ENCODE measurements around the gene CASD1.

DNA sequence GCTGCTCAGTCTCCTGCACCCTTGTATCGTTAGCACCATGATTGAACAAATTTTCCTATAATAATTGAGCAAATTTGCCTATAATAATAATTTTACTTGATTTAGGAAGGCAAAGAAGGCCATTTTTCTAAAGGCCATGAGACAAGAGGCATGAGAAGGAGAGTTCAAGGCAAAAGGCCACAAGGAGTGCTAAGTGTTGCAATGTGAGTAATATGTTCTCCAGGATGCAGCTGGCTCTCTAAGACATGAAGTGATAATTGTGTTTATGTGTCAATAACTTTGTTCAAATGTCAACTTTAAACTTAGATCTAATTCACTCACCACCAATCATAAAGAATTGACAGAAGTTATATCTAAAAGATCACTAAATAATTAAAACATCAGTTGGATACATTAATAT lies 92.6 kb downstream of the CASD1 start:
- TF ChIP-seq, protein P1, sequence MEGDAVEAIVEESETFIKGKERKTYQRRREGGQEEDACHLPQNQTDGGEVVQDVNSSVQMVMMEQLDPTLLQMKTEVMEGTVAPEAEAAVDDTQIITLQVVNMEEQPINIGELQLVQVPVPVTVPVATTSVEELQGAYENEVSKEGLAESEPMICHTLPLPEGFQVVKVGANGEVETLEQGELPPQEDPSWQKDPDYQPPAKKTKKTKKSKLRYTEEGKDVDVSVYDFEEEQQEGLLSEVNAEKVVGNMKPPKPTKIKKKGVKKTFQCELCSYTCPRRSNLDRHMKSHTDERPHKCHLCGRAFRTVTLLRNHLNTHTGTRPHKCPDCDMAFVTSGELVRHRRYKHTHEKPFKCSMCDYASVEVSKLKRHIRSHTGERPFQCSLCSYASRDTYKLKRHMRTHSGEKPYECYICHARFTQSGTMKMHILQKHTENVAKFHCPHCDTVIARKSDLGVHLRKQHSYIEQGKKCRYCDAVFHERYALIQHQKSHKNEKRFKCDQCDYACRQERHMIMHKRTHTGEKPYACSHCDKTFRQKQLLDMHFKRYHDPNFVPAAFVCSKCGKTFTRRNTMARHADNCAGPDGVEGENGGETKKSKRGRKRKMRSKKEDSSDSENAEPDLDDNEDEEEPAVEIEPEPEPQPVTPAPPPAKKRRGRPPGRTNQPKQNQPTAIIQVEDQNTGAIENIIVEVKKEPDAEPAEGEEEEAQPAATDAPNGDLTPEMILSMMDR (IDR thresholded peaks at IDR 0.05): no peak
- no peak for TF ChIP-seq POLR2A (IDR thresholded peaks at IDR 0.05)

All from sigmoid colon (tissue), 3 donors.